Lower leg skin (tissue), 4 donors: ENCODE results near the gene POU2AF1. TPM values are rescaled to one million over a fixed set of nuclear protein-coding genes. Genes with fewer than 3 reads are reported as not detected.

Source experiments
- DNase-seq, 2 donors: peaks; one replicate each; pipeline ENCODE4 v3.0.0-alpha.2; 2019; ENCODE audit warnings: low spot score in 2 of 2
- H3K4me3 ChIP-seq: fragments of 200-600 bp; sonication (generic); 2 replicates; pipeline ENCODE4 v1.5.1; 2017; ENCODE audit warnings: mild to moderate bottlenecking, low read depth; ENCODE audit not compliant: poor library complexity, severe bottlenecking
- CTCF ChIP-seq, 3 donors: fragments of 450-650 bp; IDR thresholded peaks; one replicate each; pipeline ENCODE4 v1.5.1; 2016; ENCODE audit warnings: antibody characterized with exemption in 3 of 3, mild to moderate bottlenecking in 3 of 3, moderate library complexity in 2 of 3
- POLR2A ChIP-seq, 2 donors: fragments of 450-650 bp; IDR thresholded peaks; one replicate each; pipeline ENCODE4 v1.6.1; 2016 to 2017; ENCODE audit warnings: antibody characterized with exemption in 2 of 2, mild to moderate bottlenecking in 1 of 2, moderate library complexity in 1 of 2
- WGBS, 2 donors: methylation state at CpG; one replicate each; pipeline ENCODE4 v1.1.5; 2018; 5-methylcytosine and 5-hydroxymethylcytosine counted together
- intact Hi-C: fragments of 100-400 bp; cut with DNase I; formaldehyde crosslinking; loops from one replicate; pipeline ENCODE4 v1.15.0; 2023; ENCODE audit warnings: low total_unique reads
- total RNA-seq, 4 donors: library from RNA; depleted of rRNA; stranded (reverse); fragments of >200 nt; gene quantifications; one replicate each; pipeline ENCODE4 v1.1.0, GENCODE V29; 2016

Gene POU2AF1
- total RNA-seq, 4 donors from 2014 or later = 0.13 TPM; not detected in 3

- H3K4me3 ChIP-seq = no peak overlapping the region
- whole genome bisulfite sequencing, 2 donors = 70 to 73% methylated on average over 9 of the region's 9 CpGs
- TF ChIP-seq POLR2A (IDR thresholded peaks at IDR 0.05) (no peak), CTCF (IDR thresholded peaks at IDR 0.05) (no peak)
- intact Hi-C loops = no loop called here
- DNase-seq = no peak
Measured at GRCh38 chr11:111362887-111363411, 16.1 kb downstream of the POU2AF1 start.

- intact Hi-C loops = no loop called here
- WGBS, 2 donors = 89 to 94% methylated on average over 6 of the region's 6 CpGs
- DNase-seq = no peak
Measured at GRCh38 chr11:111361874-111362273, 17.2 kb downstream of the POU2AF1 start.

GRCh38 chr11:111361052-111361801 lies 17.8 kb downstream of the POU2AF1 start:
- DNase-seq = no peak
- no peak overlapping the region for H3K4me3 ChIP-seq
- intact Hi-C loops = no loop called here
- WGBS, 2 donors = 47% methylated on average over 7 of the region's 7 CpGs
- TF ChIP-seq CTCF (IDR thresholded peaks at IDR 0.05) (no peak), POLR2A (IDR thresholded peaks at IDR 0.05) (no peak)

More at GRCh38 chr11:111361874-111362273, 17.2 kb downstream of the POU2AF1 start:
- H3K4me3 ChIP-seq = no peak overlapping the region
- TF ChIP-seq CTCF (IDR thresholded peaks at IDR 0.05) (no peak), POLR2A (IDR thresholded peaks at IDR 0.05) (no peak)

- intact Hi-C loops = no loop called here
- 87 to 90% methylated on average over 6 of the region's 6 CpGs for WGBS, 2 donors
- DNase-seq = no peak
- no peak overlapping the region for H3K4me3 ChIP-seq
- no peak for TF ChIP-seq POLR2A (IDR thresholded peaks at IDR 0.05)
- TF ChIP-seq CTCF (IDR thresholded peaks at IDR 0.05) = no peak
Measured at GRCh38 chr11:111360150-111361043, 18.7 kb downstream of the POU2AF1 start.

GRCh38 chr11:111359223-111360149 lies 19.6 kb downstream of the POU2AF1 start:
- TF ChIP-seq POLR2A (IDR thresholded peaks at IDR 0.05) = no peak
- TF ChIP-seq CTCF (IDR thresholded peaks at IDR 0.05) = no peak
- no peak overlapping the region for H3K4me3 ChIP-seq
- intact Hi-C loops = no loop called here
- no peak for DNase-seq
- 83 to 88% methylated on average over 7 of the region's 7 CpGs for WGBS, 2 donors
